Astrocyte of the cerebellum (primary cell): Measurements from ENCODE around the gene STMND1.

Source experiments
- DNase-seq: peaks from one replicate; pipeline ENCODE4 v3.0.0-alpha.2; 2011; ENCODE audit warnings: low read depth
- H3K4me3 ChIP-seq: 2 replicates; pipeline ENCODE4 v1.5.1; 2011; ENCODE audit warnings: mild to moderate bottlenecking, low read depth, low read length, moderate library complexity
- CTCF ChIP-seq: IDR thresholded peaks from 2 replicates; pipeline ENCODE4 v1.5.1; 2012; ENCODE audit warnings: low read length, low read depth, moderate library complexity, mild to moderate bottlenecking; ENCODE audit errors: missing control alignments
- in situ Hi-C: cut with HindIII; loops from 2 replicates; pipeline ENCODE4 v1.10.0; 2017; ENCODE audit warnings: low sequenced_read_pairs

Gene STMND1

GRCh38 chr6:17107863-17108262, 6.0 kb downstream of the STMND1 start:
- H3K4me3 ChIP-seq = no peak overlapping the region
- no peak for DNase-seq
- in situ Hi-C loops = no loop called here
- no peak for TF ChIP-seq CTCF

GRCh38 chr6:17115251-17116116, 13.6 kb downstream of the STMND1 start:
- peak; percentile 72 for DNase-seq
- no peak overlapping the region for H3K4me3 ChIP-seq
- in situ Hi-C loops = no loop called here
- no peak for TF ChIP-seq CTCF

DNA sequence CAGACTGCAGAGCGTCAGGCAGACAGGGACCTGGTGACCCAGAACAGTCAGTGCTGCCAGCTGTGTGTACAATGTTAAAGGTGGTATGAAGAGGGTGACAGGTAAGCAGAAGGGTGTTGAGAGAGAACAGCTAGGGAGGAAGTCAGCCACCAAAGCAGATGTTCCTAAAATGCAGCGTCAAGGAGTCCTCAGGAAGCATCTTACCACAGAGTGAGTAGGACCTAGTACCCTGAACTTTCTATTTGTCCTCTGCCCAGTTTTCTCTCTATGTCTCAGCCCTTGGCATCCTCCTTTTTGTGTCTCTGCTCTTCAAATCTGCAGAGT, 14.2 kb downstream of the STMND1 start:
- no peak for TF ChIP-seq CTCF
- no peak overlapping the region for H3K4me3 ChIP-seq
- DNase-seq = no peak
- in situ Hi-C loops = no loop called here

DNA sequence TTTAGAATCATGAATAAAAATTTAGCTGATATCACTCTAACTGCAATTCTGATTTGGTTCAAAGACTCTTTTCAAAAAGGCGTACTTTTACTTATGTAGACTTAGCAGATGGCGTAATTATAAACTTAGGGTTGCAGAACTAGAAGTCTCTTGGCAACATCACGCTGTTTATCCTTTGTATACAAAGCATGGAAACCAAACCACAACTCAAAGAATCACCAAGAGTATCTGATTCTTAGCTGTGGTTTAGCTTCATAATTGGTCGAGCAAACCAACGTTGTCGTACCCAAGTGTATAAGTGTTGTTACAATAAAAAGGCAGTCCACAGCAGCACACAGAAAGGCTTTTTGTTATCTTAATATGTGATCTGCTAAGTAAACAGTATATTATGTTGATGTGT, 18.2 kb downstream of the STMND1 start:
- no peak for TF ChIP-seq CTCF
- in situ Hi-C loops = no loop called here
- peak; percentile 13 for DNase-seq
- H3K4me3 ChIP-seq = no peak overlapping the region

DNA sequence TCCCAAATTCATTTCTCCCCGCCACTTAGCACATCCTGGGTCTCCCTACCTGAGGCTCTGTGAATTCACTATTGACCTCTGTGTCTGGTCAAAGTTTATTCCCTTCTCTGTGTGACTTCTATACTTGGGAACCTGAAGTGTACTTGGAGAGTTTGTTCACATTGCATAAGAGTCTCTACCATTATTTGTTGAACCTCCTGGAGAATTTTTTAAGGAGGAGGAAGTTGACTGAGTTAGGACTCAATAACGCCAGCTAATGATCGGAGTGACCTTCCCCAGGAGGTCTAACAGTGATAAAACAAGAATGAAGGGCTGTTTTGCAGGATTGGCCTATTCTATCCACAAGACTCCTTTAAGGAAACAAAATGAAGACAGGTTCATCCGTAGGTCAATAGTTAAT, 23.6 kb downstream of the STMND1 start:
- in situ Hi-C loops = no loop called here
- H3K4me3 ChIP-seq = no peak overlapping the region
- no peak for TF ChIP-seq CTCF
- DNase-seq = no peak

GRCh38 chr6:17130786-17131185, 28.9 kb downstream of the STMND1 start:
- H3K4me3 ChIP-seq = no peak overlapping the region
- in situ Hi-C loops = no loop called here
- no peak for DNase-seq
- TF ChIP-seq CTCF = no peak
